ENCODE measurements around the gene NTN3.
"Not testable (repeated sequence)": the region's sequence is repeated elsewhere in the genome, so short reads cannot be mapped to it uniquely, and the experiment has no call there.

NTN3 gene

GRCh38 chr16:2466667-2467527, 4.2 kb upstream of the NTN3 start:
- no peak for DNase-seq

- DNase-seq, result peak; percentile 59
Measured at GRCh38 chr16:2467528-2468232, 3.4 kb upstream of the NTN3 start.

- DNase-seq, result peak; percentile 40
Measured at GRCh38 chr16:2468233-2468724, 2.8 kb upstream of the NTN3 start.

GRCh38 chr16:2468725-2469398, 2.2 kb upstream of the NTN3 start:
- DNase-seq, result no peak

- no peak for DNase-seq
Measured at GRCh38 chr16:2469399-2470233, 1.5 kb upstream of the NTN3 start.

- no peak for DNase-seq
Measured at GRCh38 chr16:2470234-2470601, 879 bp upstream of the NTN3 start.

- DNase-seq, result no peak
Measured at GRCh38 chr16:2470603-2471015, 488 bp upstream of the NTN3 start.

- no peak for DNase-seq
Measured at GRCh38 chr16:2471653-2472487, 773 bp downstream of the NTN3 start.

- no peak for DNase-seq
Measured at GRCh38 chr16:2472488-2472864, 1.4 kb downstream of the NTN3 start.

- DNase-seq, result no peak
Measured at GRCh38 chr16:2472885-2473445, 1.9 kb downstream of the NTN3 start.

GRCh38 chr16:2473446-2473926, 2.4 kb downstream of the NTN3 start:
- no peak for DNase-seq

GRCh38 chr16:2473999-2474876, 3.1 kb downstream of the NTN3 start:
- peak; percentile 19 for DNase-seq

- DNase-seq, result peak; percentile 83
Measured at GRCh38 chr16:2474877-2475412, 3.8 kb downstream of the NTN3 start, which contains the start of gene TBC1D24. Gene TBC1D24 (plus strand): TSS chr16:2475127. CDS start chr16:2496149, 21,022 bp downstream.

- no peak for DNase-seq
Measured at GRCh38 chr16:2475413-2476344, 4.6 kb downstream of the NTN3 start.

GRCh38 chr16:2476345-2476720, 5.2 kb downstream of the NTN3 start:
- no peak for DNase-seq

- no peak for DNase-seq
Measured at GRCh38 chr16:2476741-2477140, 5.6 kb downstream of the NTN3 start.

GRCh38 chr16:2477327-2477726, 6.2 kb downstream of the NTN3 start:
- no peak for DNase-seq

GRCh38 chr16:2478279-2478678, 7.2 kb downstream of the NTN3 start:
- DNase-seq, result no peak

- DNase-seq, result not testable (repeated sequence)
Measured at GRCh38 chr16:2479996-2480395, 8.9 kb downstream of the NTN3 start.

Measured in T1000 (cell line).